ENCODE data around the gene CAMK1D. TPM values are rescaled to one million over a fixed set of nuclear protein-coding genes. Genes with fewer than 3 reads are reported as not detected.
"Not testable (repeated sequence)": the region's sequence is repeated elsewhere in the genome, so short reads cannot be mapped to it uniquely, and the experiment has no call there.

CAMK1D gene
- total RNA-seq, 3 donors from 2014 or later: 20.6 to 48.5 (median 32.8) TPM

GRCh38 chr10:12489806-12490205 is 140.5 kb downstream of the CAMK1D start:
- ATAC-seq (peak; percentile 57), DNase-seq (peak in 1 of 3 donors; percentile 46)
- intact Hi-C loops (cut with DNase I, micrococcal nuclease): no loop called here
- Histone ChIP-seq H3K36me3 (ENCODE audit: low read depth) (no peaks in the 10 kb centered on the region), H3K4me3 (no peak overlapping the region), H3K4me1 (ENCODE audit: low read depth) (peaks cover 22% of the 10 kb centered on the region), H3K9me3 (no peaks in the 10 kb centered on the region)
- no peak for TF ChIP-seq CTCF (IDR thresholded peaks at IDR 0.05)

GRCh38 chr10:12490963-12491362 is 141.6 kb downstream of the CAMK1D start:
- Histone ChIP-seq H3K4me1 (ENCODE audit: low read depth) (peaks cover 11% of the 10 kb centered on the region), H3K4me3 (no peak overlapping the region), H3K36me3 (ENCODE audit: low read depth) (no peaks in the 10 kb centered on the region), H3K9me3 (no peaks in the 10 kb centered on the region)
- no peak for DNase-seq
- intact Hi-C loops (cut with DNase I, micrococcal nuclease): no loop called here
- TF ChIP-seq CTCF (IDR thresholded peaks at IDR 0.05): no peak
- ATAC-seq: no peak

- Histone ChIP-seq H3K4me1 (ENCODE audit: low read depth) (peaks cover 11% of the 10 kb centered on the region), H3K4me3 (no peak overlapping the region), H3K9me3 (no peaks in the 10 kb centered on the region), H3K36me3 (ENCODE audit: low read depth) (no peaks in the 10 kb centered on the region)
- no peak for TF ChIP-seq CTCF (IDR thresholded peaks at IDR 0.05)
- ATAC-seq (no peak), DNase-seq (no peak)
- intact Hi-C loops (cut with DNase I, micrococcal nuclease): no loop called here
Observed at GRCh38 chr10:12491491-12491890, 142.1 kb downstream of the CAMK1D start.

GRCh38 chr10:12492016-12492415 is 142.7 kb downstream of the CAMK1D start:
- peaks cover 11% of the 10 kb centered on the region for H3K4me1 ChIP-seq (ENCODE audit: low read depth)
- DNase-seq (no peak), ATAC-seq (no peak)
- TF ChIP-seq CTCF (IDR thresholded peaks at IDR 0.05): no peak
- no peaks in the 10 kb centered on the region for H3K9me3 ChIP-seq
- H3K4me3 ChIP-seq: no peak overlapping the region
- H3K36me3 ChIP-seq (ENCODE audit: low read depth): no peaks in the 10 kb centered on the region
- intact Hi-C loops (cut with DNase I, micrococcal nuclease): no loop called here

- ATAC-seq; H3K4me3 ChIP-seq; H3K36me3 ChIP-seq (ENCODE audit: low read depth); DNase-seq; intact Hi-C loops (cut with DNase I, micrococcal nuclease); H3K9me3 ChIP-seq: not testable (repeated sequence)
- H3K4me1 ChIP-seq (ENCODE audit: low read depth): peaks cover 14% of the 10 kb centered on the region
Observed at GRCh38 chr10:12497046-12497445, 147.7 kb downstream of the CAMK1D start.

- Histone ChIP-seq H3K9me3 (no peaks in the 10 kb centered on the region), H3K4me3 (no peak overlapping the region), H3K36me3 (ENCODE audit: low read depth) (no peaks in the 10 kb centered on the region), H3K4me1 (ENCODE audit: low read depth) (peaks cover 14% of the 10 kb centered on the region)
- ATAC-seq (no peak), DNase-seq (no peak)
- TF ChIP-seq CTCF (IDR thresholded peaks at IDR 0.05): no peak
- intact Hi-C loops (cut with DNase I, micrococcal nuclease): no loop called here
Observed at GRCh38 chr10:12499076-12499986, 150.0 kb downstream of the CAMK1D start.

Data from mucosa of descending colon (tissue), 3 donors.